GM18508 (cell line): ENCODE results near the gene PODXL.
"Not testable (repeated sequence)": the region's sequence is repeated elsewhere in the genome, so short reads cannot be mapped to it uniquely, and the experiment has no call there.

ENCODE experiments used
- ATAC-seq: cut with Tn5 transposase; IDR thresholded peaks from one replicate; pipeline ENCODE4 v1.9.1; 2021; ENCODE audit warnings: moderate number of reproducible peaks; ENCODE audit not compliant: insufficient read depth, unreplicated experiment

Gene PODXL

DNA sequence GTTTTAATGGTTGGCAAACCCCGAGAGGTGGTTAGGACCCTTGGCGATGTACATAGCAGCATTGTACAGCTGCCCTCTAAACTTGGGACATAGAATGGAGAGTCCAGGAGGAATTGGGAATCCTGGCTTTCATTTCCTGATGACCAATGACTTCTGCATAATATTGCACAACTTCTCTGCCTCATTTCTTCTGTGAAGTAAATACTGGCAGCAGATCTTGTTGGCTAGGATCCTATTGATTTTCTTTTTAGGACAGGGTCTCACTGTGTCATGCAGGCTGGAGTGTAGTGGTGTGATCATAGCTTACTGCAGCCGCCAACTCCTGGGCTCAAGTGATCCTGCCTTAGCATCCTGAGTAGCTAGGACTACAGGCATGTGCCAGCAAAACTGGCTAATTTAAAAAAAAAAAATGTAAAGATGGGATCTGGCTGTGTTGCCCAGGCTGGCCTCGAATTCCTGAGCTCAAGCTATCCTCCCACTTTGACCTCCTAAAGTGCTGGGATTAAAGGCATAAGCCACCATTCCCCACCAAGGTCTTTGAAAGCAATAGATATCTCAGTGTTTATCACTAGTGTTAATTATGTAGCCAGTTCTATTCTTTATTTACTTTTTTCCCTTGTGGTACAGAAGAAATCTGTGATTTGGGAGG, 58.1 kb downstream of the PODXL start:
- ATAC-seq = no peak

DNA sequence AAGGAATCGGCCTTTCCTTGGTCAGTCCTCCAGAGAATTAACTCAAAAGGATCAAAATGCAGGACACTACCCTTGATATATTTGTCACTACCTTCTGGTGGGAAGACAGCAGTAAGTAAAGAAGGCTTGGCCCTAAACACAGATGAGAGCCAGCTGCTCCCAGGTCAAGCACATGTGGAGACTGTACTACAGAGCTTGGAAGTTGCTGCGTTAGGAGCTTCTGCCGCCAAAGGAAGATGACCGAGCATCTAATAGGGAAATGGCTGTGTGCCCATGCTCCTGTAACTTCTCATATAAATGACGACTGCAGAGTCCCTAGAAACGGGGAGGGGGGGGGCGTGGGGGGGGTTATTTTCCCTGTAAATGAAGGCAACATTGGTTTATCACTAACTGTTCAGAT, 59.0 kb downstream of the PODXL start:
- no peak for ATAC-seq

DNA sequence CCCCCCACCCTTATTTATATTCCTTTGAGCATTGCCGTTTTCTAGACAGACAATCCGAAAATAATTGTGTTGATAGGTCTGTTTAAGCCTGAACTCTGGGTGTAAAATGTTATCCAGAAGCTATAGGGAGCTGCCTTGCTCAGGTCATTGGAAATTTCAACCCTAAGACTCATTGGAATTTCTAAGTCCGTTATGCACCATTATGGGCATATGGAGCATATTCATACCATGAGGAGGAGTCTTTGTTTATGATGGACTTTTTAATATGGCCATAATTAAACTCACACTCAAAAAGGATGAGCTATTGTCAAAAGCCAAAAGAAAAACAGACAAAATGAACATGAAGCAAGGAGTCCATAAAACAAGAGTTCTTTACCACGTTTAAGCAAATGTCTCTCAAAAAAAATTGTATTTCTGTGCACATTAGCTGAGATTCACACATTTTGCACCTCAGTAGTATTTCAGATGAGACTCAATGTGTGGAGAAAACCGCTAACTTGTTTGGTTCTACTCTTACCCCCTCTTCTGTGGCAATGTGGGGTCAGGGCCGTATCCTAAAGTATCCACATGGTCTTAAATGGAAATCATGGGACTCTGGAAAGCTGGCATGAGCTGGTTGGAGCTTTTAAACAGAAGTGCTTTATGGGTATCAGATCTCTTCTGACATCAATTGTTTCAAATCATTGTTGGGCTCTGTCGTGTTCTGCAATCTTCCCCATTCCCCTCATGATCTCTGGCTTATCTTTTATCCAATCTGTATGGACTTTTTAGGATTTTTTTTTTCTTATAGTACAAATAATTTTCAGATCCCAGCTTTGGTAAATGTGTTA, 60.5 kb downstream of the PODXL start:
- ATAC-seq = no peak

DNA sequence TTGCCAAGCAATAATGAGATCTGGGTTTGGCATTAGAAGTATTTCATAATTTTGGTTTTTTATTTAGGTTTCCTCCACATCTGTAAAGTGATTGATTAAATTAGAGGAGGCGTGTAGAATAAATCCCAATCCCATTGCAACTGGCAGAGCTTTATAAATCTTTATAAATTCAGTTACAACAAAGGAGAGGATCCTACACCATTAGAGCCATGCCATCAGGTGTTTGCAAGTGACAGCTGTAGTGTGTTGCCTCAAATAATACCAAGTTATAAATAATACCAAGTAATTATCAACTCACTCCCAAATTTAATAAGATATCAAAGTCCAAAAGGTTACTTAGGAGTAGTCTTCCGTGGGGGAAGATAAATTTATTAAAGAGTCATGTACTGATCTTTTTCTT, 62.2 kb downstream of the PODXL start:
- no peak for ATAC-seq

DNA sequence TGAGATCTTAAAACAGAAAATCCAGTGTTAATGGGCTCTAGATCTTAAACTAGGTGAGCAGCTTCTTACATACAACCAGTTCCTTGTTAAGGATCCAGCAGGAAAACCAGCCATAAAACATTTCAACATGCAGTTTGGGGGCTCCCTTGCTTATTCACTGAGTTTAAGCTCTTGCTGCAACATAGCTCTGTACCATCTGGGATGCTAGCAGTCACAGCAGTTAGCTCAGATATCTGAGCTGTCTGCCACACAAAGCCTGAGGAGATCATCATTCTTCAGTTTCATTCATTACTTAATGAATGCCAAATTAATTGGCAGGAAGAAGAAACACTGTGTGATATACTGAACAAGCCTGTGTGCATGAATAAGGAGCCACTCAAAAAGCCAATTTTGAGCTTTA, 62.8 kb downstream of the PODXL start:
- ATAC-seq = no peak

DNA sequence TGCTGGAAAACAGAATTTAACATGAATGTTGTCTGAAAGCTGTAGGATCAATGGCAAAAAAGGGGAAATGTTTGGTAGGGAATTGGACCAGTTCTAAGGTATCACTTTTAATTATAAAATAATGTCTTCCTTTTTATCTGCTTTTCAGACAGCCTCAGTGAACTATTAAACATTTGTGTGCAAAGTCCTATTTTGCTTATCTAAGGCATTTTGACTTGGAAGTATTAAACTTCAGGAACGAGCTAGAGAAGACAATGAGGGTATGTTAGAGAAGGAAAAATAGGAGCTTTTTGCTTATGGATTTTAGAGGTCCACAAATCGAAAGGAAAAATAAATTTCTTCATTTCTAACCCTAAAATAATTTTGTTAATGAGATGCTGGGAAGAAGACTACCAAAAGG, 63.3 kb downstream of the PODXL start:
- ATAC-seq = no peak

DNA sequence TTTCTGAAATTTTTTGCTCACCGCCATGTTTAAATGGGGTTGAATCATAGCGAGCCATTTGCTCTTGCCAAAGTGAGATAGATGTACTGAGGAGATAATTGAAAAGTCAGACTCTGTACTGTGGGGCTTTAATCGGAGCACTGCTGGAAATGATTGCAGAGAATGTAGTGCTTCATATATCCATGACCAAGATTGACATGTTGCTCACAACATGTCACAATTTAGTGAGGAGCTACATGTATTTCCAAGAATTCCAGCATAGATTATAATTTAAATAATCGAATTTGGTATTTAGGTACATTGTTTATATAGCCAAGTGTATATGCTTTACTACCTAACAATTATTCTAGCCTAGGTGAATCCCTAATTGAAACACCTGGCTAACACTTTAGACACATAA, 66.5 kb downstream of the PODXL start:
- no peak for ATAC-seq

DNA sequence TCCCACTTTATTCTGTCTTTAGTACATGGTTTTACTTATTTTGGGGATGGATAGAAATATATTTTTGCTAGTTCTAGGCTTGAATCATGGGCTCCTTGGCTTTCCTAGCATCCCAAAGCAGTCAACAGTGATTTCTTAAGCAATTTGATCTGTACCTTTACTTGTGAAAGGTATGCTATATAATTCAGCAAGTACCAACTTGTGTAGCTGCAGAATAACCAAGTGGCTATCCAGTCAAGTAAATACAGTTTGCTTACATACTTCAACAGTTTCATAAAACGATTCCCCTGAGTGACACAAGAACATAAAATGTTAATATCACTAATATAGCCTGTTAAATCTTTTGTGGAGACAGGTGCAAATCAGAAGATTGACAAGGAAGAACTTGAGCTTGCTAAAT, 67.2 kb downstream of the PODXL start:
- ATAC-seq = no peak

DNA sequence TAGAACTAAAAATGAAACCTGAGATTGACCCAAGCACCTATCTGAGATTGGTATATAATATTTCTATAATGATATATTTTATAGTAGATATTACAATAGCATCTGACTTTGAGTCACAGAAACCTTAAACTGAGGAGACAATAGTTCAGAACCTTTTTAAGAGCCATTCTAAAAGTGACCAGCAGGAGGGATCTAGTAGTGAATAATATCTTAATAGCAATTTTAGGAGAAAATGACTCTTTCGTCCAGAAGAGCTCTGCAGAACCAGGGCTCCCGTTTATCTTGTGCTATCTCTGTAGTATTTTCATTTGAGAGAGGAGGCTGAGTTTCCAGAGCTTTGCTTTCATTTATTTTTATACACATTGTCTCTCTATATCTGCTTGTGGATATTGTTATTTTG, 68.1 kb downstream of the PODXL start:
- ATAC-seq = no peak

DNA sequence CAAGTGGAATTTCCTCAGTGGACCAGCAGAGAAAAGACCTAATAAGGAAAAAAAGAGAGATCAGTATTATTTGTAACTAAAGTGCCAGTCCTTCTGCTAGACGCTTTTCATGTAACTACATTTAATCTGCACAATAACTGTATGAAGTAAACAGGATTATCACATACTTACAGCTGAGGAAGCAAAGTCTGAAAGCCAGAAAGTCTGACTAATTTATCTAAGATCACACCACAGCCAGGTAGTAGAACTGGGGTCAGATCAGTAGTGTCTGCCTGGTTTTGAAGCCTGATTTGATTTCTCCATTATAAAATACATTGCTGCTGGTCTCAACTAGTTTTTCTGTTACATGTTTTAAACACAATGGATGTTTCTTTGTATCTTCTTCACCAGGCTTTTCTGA, 69.2 kb downstream of the PODXL start:
- ATAC-seq = no peak

DNA sequence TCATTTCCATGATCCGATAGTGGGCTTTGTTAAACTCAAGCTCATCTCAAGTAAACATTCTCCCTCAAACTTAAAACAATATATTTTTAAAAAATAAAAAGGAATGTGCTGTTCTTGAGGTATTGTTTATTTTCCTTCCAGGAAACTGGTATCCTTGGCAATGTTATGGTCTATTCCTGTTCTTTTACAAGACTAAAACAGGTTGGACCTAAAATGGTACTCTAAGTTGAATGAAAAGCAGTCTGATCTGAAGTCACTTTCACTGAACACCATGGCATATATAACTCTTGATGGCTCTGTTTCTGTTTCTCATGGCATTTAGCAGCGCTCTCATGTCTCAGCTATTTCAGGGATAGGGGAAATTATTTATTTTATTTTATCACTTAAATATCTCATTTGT, 70.1 kb downstream of the PODXL start:
- no peak for ATAC-seq

DNA sequence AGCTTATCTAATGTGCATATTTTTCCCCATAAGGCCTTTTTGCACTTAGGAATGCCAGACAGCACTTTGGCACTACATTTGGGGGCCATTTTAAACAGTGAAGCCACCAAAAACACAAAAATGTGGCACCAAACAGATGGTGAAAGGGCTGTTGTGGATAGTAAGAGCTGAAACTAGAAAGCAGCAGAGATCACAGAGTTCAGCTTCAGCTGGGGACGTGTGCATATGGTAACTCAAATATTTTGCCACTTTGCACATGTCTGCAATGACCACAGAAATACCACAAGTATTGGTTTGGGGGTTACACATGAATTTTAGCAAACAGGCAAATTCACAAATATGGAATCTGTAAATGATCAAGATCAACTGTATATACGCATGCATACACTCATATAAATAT, 72.8 kb downstream of the PODXL start:
- no peak for ATAC-seq

DNA sequence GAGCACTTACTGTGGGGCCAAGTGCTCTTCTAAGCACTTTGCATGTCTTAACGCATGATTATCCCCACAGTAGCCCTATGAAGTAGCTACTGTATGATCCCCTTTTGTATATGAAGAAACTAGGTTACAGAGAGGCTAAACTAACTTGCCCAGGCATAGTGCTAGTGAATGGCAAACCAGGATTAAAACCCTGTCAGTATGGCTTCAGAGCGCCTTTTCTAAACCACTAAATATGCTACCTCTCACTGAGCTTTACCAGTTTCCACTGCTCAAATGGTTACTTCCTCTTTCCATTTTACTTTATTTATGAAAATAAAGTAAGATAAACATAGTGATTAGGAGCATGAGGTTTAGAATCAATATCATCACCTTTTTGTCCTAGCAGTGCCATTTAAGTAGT, 73.6 kb downstream of the PODXL start:
- no peak for ATAC-seq

DNA sequence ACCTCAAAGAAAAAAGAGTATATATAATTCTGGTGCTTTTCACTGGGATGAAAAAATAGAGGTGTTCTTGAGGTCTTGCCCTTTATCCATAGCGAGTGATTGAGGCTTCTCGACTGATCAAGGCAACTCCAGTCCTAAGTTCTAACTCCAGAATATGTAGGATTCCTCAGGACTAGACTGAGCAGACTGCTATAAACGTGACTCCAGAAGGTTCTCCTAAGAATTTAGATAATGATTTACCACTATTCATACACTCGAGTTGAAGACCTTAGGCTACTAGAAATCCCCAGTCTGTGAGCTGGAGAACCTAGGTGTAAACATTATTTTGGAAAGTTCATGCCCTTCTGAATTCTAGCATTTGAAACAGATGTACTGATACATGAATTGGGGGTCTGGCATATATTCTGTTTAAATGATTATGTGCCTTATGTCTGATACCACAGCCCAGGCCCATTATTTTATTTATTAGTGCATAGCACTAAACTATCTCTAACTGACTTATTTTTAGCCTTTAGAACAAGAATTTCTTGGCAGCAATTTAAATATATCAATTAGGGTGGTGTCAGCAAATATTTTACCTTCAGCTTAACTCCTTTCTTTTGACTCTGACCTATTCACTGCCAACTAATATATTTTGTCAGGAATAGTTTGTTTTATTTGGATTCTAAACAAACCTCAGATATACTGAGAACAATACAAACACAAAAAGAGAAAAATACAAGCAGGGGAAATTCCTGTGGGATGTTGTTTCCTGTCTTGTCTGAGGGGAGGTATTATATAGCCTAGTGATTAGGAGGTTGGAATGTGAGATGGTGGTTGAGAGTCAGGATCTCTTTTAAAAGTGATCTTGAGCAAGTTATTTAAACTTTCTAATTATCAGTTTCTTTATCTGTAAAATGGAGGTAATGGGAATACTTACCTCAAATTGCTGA, 75.8 kb downstream of the PODXL start:
- ATAC-seq = no peak

DNA sequence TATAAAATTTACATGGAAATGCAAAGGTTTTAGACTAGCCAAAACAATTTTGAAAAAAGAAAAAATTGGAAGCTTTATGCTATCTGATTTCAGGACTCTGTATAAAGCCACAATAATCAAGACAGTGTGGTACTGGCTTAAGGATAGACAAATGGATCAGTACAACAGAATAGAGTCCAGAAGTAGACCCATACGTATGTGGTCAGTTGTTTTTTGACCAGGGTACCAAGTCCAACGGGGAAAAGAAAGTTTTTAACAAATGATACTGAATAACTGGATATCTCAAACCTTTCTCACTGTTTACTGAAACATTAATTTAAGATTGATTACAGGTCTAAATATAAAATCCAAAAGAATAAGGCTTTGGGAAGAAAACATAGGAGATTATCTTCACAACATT, 79.7 kb downstream of the PODXL start:
- ATAC-seq = no peak

DNA sequence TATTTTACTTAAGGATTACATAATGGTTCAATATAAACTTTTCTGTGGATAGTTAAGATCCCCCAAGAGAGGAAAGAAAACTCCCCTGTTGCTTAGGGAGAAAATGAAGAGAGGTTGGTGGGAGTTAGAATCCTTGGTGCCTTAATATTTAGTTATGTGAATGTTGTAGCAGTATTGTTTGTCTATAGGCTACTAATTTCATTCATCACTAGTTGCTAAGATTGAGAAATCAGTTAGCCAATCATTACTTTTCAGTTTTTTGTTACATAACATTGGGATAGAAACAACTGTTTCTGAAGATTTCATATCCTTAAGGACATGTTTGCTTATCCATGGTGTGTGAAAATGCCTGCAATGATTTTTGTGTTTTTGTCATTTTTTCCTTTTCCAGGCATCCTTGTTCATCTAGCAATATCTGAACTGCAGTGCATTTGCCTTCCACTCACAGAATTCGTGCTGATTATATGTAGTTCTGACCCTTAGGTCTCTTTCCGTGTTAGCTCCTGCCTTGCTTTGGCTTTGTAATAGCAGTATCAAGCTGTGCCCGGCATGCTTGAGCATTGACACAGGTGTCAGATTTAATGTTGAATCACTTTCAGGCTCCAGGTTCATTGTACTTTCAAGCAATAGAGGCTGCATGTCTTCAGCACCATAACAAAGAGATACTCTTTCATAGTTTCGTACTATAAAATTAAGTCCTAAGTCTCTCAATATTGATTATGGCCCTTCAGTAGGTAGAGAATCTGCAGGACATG, 85.0 kb downstream of the PODXL start:
- ATAC-seq = no peak

DNA sequence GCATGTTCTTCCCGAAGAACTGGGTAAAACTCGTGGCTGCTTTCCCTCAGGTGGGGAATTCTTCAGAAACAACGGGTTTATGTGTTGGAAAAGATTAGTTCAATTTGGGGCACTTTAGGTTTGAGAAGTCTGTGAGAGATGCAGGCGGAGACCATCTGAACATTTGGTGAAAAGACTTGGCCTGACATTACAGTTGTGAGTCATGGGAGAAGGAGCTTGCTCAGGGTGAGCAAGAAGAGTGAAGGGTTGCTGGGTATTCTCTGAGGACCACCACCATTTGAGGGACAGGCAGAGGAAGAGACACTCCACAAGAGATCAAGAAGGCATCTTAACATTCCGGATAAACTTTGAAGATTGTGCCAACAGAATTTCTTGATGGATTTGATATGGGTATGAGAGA, 88.6 kb downstream of the PODXL start:
- no peak for ATAC-seq

DNA sequence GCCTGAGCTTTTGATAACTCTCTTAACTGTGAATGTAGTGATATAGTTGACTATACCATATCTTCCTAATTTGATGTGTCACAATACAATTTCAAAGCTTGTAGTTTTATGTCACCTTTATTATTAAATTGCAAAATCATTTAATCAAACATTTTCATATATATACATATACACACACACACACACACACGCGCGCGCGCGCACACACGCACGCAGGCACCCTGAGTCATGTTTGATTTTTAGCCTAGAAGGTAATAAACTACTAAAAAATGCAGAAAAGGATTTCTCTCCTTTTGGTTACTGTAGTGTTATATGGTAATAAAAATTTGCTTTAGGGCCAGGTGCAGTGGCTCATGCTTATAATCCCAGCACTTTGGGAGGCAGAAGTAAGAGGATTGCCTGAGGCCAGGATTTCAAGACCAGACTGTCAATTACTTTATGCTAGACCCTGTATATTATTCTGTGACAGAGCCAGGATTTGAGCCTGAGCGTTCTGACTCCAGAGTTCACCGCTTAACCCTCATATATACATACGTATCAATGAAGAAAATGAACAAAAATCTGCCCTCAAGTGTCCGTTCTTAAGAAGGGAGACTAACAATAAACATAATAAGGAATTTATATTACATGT, 89.6 kb downstream of the PODXL start:
- no peak for ATAC-seq

DNA sequence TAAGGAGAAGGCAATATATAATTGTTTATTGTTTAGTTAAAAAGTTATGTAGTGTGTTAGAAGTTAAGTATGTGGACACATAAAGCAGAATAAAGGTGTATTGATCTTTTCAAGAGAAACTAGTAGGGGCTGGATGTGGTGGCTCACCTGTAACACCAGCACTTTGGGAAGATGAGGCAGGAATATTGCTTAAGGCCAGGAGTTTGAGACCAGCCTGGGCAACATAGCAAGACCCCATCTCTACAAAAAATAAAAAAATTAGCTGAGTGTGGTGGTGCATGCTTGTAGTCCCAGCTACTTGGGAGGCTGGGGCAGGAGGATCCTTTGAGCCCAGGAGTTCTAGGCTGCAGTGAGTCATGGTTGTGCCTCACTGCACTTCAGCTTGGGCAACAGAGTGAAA, 93.7 kb downstream of the PODXL start:
- ATAC-seq = not testable (repeated sequence)

DNA sequence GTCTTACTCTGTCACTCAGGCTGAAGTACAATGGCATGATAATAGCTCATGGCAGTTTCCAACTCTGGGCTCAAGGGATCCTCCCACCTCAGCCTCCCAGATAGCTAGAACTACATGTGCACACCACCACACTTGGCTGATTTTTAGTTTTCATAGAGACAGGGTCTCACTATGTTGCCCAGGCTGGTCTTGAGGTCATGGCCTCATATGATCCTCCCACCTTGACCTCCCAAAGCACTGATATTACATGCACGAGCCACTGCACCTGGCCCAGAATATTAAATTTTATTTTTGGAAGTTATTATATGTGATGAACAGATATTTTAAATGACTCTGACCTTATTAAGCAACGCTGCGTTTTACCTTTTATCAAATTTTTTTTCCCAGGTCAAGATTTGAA, 94.4 kb downstream of the PODXL start:
- no peak for ATAC-seq
